Measurements from ENCODE around the gene SYNGR4.
A peak's percentile ranks its signal among the peaks of the same experiment; 100 is the strongest.
"Not testable (repeated sequence)": the region's sequence is repeated elsewhere in the genome, so short reads cannot be mapped to it uniquely, and the experiment has no call there.

The SYNGR4 gene

DNA sequence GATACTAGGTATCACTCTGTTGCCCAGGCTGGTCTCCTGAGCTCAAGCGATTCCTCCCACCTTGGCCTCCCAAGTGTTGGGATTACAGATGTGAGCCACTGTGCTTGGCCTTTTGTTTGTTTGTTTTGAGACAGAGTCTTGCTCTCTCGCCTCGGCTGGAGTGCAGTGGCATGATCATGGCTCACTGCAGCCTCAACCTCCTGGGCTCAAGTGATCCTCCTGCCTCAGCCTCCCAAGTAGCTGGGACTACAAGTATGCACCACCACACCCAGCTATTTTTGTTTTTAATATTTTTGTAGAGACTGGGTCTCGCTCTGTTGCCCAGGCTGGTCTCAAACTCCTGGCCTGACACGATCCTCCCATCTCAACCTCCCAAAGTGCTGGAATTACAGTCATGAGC is 7.6 kb downstream of the SYNGR4 start:
- not testable (repeated sequence) for DNase-seq

DNA sequence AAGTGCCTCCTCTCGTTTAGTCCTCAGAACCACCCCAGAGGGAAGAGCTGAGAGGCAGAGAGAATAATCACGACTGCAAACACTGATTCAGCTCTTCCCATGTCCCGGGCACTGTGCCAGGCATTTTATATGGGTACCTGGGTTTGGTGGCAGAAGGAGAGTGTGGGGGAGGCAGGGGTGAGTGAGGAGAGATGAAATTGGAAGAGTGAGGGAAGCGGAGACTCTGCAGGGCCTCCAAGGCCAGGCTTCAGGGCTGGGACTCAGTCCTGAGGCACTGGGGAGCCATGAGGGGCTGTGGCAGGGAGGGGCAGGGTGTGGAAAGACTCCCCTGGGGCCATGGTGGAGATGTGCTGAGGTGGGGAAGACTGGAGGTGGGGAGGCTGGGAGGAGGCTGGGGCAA is 8.7 kb downstream of the SYNGR4 start:
- DNase-seq, result no peak

DNA sequence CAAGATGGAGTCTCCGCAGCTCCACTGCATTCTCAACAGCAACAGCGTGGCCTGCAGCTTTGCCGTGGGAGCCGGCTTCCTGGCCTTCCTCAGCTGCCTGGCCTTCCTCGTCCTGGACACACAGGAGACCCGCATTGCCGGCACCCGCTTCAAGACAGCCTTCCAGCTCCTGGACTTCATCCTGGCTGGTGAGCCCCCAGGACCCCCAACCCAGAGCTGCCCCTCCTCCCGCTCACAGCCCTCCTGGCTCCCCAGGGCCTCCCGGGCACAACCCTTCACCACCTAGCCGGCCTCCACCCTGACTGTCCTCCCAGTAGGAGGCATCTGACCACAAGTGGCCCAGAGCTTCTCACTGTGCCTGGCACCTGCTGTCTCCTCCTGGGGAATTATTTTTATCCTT is 9.4 kb downstream of the SYNGR4 start:
- DNase-seq, result no peak

DNA sequence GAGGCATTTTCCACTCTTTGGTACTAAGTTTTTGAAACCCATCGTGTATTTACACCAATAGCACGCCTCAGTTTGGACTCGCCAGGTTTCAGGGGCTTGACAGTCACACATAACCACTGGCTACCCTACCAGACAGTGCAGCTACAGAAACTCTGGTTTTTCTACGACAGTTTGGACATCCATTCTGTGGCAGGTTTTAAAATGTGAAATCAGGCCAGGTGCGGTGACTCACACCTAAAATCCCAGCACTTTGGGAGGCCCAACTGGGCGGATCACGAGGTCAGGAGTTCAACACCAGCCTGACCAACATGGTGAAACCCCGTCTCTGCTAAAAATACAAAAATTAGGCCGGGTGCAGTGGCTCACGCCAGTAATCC is 14.0 kb downstream of the SYNGR4 start:
- DNase-seq, result no peak

DNA sequence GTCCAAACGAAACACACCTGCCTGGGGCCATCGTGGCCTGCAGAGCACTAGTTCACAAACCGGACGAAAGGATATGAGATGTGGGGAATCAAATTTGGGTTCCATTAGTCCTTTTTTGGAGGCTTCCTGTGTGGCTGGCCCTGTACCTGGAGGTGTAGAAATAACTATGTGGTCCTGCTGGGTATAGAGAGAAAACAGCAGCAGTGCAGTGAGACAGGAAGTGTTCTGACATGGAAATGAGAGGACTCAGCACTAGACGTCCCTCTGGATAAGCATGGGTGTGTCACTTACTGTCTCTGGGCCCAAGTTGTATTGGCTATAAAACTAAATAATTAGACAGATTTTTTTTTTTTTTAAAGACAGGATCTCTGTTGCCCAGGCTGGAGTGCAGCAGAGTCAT is 14.9 kb downstream of the SYNGR4 start:
- no peak for DNase-seq

DNA sequence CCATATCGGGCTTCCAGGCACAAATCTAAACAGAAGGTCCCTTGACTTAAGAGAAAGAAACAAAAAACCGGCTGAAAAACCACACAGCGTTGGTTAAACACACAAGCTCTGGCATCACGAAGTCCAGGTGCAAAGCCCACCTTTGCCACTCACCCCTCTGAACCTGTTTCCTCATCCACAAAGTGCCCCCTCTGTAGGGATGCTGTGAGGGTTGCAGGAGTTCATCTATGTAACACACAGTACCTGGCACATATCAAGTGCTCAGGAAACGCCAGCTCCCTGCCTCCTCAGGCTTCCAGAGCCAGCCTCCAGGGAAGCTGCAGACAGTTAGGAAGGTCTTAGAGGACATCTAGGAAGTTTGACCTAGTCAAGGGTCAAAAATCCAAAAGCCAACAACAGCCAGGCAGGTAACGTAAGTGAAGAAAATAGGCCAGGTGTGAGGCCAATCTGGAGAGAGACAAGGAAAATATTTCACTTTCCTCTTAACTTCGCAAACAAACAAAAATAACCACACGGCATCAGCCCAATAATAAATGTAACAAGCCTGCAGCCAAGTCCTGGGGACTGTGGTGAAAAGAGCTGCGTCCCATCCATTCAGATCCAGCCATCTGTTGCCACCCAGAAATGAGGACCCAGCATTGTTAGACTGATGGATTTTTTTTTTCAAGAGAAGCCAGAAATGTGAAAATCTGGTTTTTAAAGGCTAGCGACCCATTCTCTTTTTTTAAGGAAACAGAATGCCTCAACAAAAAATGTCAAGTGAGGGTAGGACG is 17.2 kb downstream of the SYNGR4 start:
- no peak for DNase-seq

DNA sequence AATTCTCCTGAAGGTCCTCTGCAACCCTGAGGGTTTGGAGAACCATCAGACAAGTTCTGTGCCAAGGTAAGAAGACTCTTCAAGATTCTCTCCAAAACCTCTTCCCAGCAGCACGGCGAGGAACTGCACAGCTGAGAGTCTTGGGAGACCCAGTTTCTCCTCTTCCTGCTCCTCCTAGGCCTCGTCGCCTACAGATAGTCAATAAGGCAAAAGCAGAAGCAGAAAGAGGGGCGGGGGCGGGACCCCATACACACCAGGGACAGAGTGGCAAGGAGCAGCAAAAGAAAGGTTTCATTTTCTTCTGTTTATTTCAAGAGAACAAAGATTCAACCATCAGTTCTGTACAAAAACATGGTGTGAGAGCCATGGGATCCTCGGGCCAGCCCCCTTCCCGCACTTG is 18.1 kb downstream of the SYNGR4 start:
- no peak for DNase-seq

DNA sequence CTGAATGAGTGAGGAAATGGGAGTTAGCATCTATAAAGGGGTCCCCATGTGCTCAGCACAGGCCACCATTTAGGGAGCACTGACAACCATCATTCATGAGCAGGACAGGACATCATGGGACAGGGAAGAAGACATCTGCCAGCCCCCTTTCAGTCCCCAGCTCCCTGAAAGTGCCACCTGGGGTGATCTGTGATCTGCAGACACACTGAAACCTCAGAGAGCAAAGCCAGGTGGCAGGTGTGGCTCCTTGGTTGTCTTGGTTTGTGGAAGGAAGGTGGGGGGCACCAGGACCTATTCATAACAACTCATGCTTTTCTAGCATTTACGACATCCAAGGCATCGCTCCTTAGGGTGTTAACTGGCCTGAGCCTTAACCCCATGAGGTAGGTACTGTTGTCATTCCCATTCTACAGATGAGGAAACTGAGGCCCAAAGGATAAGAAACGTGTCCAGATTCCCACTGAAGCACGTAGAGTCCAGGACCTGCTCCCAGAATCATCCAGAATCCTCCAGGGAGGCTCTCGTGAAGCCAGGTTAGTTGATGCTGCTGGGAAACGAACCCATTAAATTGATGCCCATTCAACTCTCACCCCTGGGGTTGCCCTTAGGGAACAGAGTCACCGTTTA is 21.4 kb downstream of the SYNGR4 start:
- no peak for DNase-seq

DNA sequence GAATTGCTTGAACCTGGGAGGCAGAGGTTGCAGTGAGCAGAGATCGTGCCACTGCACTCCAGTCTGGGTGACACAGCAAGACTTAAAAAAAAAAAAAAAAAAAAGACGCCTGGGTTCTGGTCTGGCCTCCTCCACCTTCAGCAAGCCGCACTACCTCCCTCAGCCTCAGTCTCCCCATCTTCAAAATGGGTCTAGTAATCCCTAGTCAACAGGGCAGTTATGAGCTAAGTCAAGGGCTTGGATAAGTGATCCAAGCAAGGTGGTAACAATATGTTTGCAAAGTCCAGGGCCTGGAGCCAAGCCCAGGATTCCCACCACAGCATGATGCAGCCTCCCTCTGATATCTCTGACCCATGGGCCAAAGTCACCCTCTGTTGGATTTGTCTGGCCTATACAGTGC is 22.8 kb downstream of the SYNGR4 start:
- no peak for DNase-seq

DNA sequence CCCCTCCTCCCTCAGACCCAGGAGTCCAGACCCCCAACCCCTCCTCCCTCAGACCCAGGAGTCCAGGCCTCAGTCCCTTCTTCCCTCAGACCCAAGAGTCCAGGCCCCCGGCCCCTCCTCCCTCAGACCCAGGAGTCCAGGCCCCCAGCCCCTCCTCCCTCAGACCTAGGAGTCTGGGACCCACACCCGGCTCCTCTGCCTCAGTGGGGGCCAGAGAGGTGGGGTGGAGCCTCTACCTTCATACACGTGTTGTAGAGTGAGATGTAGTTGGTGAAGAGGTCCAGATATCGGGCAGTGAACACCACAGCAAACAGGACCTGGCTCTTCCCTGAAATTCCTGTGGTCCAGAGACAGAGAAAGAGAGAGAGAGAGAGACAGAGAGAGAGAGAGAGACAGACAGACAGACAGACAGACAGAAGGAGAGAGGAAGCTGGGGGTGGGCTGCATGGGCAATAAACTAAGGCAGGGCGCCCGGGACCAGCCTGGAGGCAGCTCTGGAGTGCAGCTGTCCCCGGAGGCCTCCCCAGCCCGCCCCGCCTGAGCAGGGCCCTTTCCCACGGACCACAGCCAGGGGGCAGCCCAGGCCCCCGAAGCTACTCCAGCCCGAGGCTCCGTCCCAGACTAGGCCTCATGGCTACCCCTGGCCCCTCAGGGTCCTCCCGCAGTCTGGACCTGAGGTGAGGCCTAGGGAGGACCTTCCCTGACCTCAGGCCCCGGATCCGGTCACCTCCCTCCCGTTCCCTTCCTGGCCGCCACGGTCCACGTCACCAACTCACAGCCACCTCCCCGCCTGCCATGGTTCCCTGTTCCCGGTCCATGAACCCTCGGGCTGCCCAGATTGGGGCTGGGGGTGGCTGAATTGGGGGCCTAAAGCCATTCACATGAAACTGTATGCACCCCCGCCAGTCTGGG is 26.3 kb downstream of the SYNGR4 start:
- DNase-seq, result peak; percentile 75

DNA sequence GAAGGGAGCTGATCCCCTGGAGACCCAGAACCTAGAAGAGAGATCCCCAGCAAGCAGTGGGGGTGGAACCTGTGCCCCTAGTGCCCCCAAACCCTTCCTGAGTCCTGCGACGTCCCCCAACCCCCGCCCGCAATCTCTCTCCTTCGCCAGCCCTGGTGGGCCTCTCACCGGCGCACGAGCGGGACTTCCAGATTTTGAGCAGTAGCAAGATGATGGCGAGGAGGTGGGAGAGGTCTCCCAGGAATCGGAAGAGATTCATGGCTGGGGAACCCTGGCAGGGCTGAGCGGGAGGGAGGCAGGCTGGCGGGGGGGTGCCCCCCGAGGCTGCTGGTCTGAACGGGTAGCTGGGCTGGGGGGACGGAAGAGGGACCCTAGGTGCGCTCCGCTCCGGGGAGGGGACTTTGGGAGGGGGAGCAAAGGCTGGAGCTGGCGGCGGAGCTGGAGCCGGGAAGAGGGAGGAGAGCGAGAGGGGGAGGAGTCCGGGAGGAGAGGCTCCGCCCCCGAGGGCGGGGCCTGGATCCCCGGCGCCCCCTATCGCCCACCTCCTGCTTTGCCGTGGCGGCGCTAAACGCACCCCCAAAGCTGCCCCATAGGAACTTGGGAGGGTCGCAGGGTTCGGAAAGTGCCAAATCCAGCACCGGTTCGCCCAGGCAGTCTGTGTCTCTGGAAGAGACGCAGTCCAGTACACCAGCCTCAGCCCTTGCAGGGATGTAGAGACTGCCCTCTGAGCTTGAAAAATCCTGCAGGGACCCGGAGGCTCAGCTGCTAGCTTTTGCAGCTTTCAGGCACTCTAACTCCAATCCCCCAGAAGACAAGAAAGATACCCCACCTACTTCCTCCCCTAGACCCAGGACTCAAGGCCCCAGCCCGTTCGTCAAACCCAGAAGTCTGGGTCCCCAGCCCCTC is 27.2 kb downstream of the SYNGR4 start, which contains the start of gene KDELR1:
KDELR1 (minus strand) TSS at position 452 of the 906 bp plus-strand sequence; CDS start at position 259, 193 bp downstream.
- DNase-seq, result peak; percentile 73

DNA sequence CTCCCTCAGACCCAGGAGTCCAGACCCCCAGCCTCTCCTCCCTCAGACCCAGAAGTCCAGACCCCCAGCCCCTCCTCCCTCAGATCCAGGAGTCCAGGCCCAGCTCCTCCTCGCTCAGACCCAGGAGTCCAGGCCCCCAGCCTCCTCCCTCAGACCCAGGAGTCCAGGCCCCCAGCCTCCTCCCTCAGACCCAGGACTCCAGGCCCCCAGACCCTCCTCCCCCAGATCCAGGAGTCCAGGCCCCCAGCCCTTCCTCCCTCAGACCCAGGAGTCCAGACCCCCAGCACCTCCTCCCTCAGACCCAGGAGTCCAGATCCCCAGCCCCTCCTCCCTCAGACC is 27.8 kb downstream of the SYNGR4 start:
- DNase-seq, result not testable (repeated sequence)

DNA sequence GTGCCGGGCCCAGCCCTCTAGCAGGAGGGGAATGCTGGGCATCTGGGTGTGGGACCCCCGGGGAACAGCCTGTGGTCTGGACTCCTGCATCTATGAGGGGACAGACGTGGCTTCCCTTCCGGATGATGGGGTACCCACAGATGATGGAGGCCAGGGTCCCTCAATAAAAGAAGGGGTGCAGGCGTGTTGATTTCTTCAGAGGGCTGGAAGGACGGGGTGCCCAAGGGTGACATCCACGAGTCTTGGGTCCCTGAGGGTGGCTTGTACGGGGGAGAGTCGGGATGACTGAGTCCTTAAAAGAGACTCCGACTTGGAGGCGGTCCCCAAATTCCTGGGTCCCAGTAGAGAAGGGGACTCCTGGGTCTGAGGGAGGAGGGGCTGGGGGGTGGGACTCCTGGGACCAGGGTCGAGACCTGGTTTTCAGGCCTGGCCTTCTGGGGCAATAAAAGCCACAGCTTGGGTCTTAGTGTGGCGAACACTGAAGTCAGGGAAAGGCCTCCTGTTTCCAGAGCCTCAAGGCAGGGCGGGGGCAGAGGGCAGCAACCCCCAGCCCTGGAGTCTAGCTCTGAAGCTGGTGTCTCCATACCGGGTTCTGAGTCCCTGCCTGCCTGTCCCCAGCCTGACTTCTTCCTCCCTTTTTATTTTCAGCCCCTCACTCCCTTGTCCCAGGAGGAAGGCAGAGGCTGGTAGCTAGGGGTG is 28.8 kb downstream of the SYNGR4 start:
- no peak for DNase-seq

DNA sequence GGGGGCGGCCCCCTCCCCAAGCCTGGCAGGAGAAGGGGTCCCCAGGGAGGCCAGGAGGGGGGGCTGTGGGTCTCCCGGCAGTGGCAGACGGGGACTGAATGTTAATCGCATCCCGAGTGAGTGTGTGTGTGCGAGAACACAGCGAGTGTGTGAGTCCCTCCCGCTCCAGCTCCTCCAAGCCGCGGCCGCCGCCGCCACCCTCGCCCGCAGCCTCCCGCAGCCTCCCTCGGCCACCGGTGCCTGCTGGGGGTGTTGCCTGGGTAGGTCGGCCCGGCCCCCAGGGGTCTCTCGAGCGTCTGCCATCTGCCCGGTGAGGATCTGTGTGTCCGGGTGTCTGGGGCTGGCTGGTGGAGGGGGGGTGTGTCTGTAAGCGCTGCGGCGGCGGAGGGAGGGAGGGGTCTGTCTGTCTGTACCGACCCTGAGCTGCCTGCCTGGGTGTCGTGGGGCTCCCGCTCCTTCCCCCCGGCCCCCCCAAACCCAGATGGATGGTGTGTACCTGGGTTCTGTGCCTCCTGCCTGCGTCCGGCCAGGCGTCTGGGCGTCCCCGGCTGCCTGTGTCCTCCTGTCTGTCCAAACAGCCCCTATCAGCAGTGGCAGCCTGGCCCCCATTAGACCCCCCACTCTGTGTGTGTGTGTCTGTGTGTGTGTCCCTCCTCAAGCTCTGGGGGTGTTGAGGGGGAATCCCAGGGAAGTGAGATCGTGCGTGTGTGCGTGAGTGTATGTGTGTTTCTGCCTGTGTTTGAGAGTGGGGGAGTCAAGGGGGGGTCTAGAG is 29.6 kb downstream of the SYNGR4 start, which contains the start of gene GRIN2D:
GRIN2D (plus strand) TSS at position 110 of the 772 bp plus-strand sequence. CDS start 4,725 bp downstream, outside the sequence.
- DNase-seq, result peak; percentile 32

DNA sequence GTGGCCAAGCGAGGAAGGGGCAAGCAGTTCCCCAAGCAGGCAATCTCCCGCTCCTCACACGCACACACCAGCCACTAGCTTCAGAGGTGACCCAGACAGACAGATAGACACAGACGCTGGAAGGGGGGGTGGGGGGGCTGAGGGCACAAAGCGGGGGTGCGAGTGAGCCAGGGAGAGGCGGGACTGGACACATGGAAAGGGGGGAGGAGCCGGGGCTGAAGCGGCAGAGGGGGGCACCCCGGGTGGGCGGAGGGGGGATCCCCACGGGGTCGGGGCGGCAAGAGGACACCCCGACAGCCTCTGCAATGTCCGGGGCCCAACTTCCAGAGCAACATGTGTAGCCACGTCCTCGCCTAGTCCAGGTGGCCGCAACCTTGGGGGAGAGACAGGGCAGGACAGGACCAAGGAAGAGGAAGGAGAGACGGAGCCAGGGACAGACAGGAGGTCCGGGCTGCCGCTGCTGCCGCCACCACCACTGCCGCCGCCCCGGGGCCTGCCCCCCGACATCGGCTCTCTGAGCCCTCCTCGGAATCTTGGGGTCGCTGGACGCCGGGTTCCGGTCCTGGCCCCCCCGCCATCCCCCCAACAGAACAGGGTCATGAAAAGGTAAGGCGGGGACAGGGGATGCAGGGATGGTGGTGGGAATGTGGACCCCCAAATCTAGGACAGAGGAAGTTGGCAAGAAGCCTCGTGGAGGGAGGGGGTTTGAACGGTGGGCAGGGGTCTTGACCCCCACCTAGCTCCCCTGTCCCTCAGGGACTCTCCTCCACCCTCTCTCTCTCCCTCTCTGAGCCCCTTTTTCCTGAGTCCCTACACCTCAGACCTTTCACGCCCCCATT is 30.4 kb downstream of the SYNGR4 start:
- no peak for DNase-seq

DNA sequence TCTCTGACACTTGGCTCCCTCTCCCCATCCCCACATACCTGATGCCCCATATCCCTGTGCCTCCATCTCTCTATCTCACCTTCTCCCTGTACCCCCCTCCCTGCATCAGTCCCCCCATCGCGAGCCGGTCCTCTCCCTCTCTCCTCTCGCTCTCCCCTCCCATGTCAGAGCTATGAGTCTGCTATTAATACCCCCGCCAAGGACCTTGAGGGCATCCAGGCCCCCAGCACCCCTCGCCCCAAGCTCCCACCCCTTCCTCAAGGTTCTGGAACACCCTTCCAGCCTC is 30.9 kb downstream of the SYNGR4 start:
- no peak for DNase-seq

DNA sequence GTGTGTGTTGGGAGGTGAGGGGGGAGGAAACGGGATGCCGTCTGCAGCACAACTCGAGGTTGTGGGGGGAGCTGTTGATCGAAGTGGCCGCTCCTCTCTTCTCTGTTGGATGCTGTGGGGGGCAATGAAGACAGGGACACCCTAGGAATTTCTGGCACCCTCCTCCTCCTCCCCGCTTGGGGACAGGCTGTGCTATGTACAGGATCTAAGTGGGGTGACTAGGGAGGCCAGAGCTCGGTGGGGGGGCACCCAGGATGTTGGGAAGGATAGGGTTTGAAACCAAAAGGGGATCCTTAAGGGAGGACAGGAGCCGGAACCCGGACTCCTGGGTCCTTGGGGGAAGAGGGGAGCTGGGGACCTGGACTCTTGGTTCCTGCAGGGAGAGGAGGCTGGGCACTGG is 31.3 kb downstream of the SYNGR4 start:
- DNase-seq, result no peak

DNA sequence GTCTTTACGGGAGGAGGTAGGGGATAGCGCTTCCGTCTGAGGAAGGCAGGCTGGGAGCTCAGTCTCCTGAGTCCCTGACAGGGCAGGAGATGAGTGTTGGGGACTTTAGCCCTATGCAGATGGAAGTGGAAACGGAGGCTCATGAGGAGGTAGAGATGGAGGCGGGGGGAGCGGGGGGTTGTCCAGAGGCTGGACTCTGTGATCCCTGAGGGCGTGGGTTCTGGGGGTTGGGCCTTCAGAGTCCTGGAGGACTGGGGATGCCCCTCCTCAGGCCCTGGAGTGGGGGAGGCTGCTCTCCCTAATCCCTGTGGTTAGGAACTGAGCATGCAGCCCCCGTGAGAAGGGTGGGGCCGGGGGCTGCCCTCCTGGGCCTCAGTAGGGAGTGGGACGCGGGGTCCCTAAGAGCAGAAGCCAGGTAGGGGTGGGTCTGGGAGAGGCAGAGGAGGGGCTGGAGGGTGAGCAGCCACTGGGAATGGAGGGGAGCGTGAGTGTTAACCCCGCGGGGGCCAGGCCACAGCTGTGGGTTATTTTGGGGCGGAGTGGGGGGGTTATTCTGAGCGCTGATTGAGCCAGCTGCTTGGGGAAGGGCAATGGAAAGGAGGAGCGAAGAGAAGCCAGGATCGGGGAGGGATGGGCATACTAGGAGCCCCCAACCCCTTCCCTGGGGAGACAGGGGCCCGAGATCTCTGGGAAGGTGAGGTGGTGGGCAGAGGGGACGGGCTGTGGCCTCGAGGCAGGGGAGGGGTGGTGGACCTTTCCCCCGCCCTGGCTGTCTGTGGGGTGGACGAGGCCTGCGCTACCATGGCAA is 32.1 kb downstream of the SYNGR4 start:
- DNase-seq, result no peak

DNA sequence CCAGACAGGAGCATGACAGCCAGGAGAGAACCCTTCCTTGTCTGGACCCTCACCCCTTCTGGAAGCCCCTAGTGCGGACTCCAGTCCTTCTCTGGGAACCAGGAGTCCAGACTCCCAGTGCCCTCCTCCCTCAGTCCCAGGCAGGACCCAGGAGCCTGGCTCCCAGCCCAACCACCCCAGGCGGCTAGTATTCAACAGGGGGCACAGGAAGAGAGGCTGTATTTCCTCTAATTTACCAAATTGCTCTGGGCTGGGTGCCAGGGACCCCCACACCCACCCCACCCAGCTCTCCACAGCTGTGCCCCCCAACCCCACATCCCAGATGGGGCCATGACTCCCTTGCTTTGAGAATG is 32.6 kb downstream of the SYNGR4 start:
- no peak for DNase-seq
